NK-92 (cell line): ENCODE data around the gene THBD.

ENCODE experiments used
- DNase-seq: peaks from one replicate; lab custom pipeline; 2025; ENCODE audit not compliant: unreplicated experiment; lab: John Stamatoyannopoulos, UW

THBD gene

GRCh38 chr20:23062632-23063031 lies 13.2 kb upstream of the THBD start:
- DNase-seq: no peak

- DNase-seq: no peak
Observed at GRCh38 chr20:23061734-23062561, 12.5 kb upstream of the THBD start.

GRCh38 chr20:23061262-23061661 lies 11.8 kb upstream of the THBD start:
- no peak for DNase-seq

- no peak for DNase-seq
Observed at GRCh38 chr20:23060629-23061028, 11.2 kb upstream of the THBD start.

GRCh38 chr20:23059846-23060245 lies 10.4 kb upstream of the THBD start:
- DNase-seq: no peak

GRCh38 chr20:23059001-23059400 lies 9.5 kb upstream of the THBD start:
- no peak for DNase-seq

- no peak for DNase-seq
Observed at GRCh38 chr20:23058240-23058639, 8.8 kb upstream of the THBD start.

- DNase-seq: no peak
Observed at GRCh38 chr20:23052904-23053303, 3.4 kb upstream of the THBD start.

GRCh38 chr20:23050847-23051627 lies 1.6 kb upstream of the THBD start:
- no peak for DNase-seq

GRCh38 chr20:23050076-23050838 lies 785 bp upstream of the THBD start:
- DNase-seq: no peak

GRCh38 chr20:23048283-23049200 lies 930 bp downstream of the THBD start:
- no peak for DNase-seq

- no peak for DNase-seq
Observed at GRCh38 chr20:23047738-23048214, 1.7 kb downstream of the THBD start.

GRCh38 chr20:23047001-23047737 lies 2.3 kb downstream of the THBD start:
- no peak for DNase-seq

- no peak for DNase-seq
Observed at GRCh38 chr20:23046431-23046830, 3.0 kb downstream of the THBD start.

GRCh38 chr20:23043376-23043775 lies 6.1 kb downstream of the THBD start:
- no peak for DNase-seq

GRCh38 chr20:23042270-23042669 lies 7.2 kb downstream of the THBD start:
- DNase-seq: no peak

GRCh38 chr20:23039885-23040508 lies 9.5 kb downstream of the THBD start:
- DNase-seq: no peak

- no peak for DNase-seq
Observed at GRCh38 chr20:23039136-23039875, 10.2 kb downstream of the THBD start.
